Natural killer cell (primary cell): ENCODE results near the gene POLR2A. TPM values are rescaled to one million over a fixed set of nuclear protein-coding genes. Genes with fewer than 3 reads are reported as not detected.

ENCODE experiments used
- ATAC-seq, 3 donors: fragments of 150-1000 bp in 2 of 3; fragments of 200-7000 bp in 1 of 3; cut with Tn5 transposase; 1 replicate in 1 of 3; 2 replicates in 2 of 3; pipeline ENCODE4 v1.10.0; 2021; ENCODE audit warnings: mild to moderate bottlenecking in 2 of 3, moderate library complexity in 2 of 3
- DNase-seq, 2 donors: peaks; one replicate each; pipeline versions ENCODE4 v3.0.0 to v3.0.0-alpha.2; 2013 to 2021; ENCODE audit warnings: mixed read lengths in 1 of 2
- H3K27ac ChIP-seq: one replicate; pipeline ENCODE4 v1.5.1; 2013; ENCODE audit warnings: mild to moderate bottlenecking, low read length
- H3K27me3 ChIP-seq: one replicate; pipeline ENCODE4 v1.6.1; 2013; ENCODE audit warnings: low read length; ENCODE audit not compliant: control insufficient read depth, insufficient read depth
- H3K36me3 ChIP-seq: one replicate; pipeline ENCODE4 v1.6.1; 2013; ENCODE audit warnings: low read length; ENCODE audit not compliant: control insufficient read depth, insufficient read depth
- H3K4me1 ChIP-seq: one replicate; pipeline ENCODE4 v1.6.1; 2013; ENCODE audit warnings: low read length; ENCODE audit not compliant: control insufficient read depth, insufficient read depth
- H3K4me3 ChIP-seq: one replicate; pipeline ENCODE4 v1.5.1; 2013; ENCODE audit warnings: low read length
- H3K9me3 ChIP-seq: one replicate; pipeline ENCODE4 v1.6.1; 2013; ENCODE audit warnings: low read length; ENCODE audit not compliant: control insufficient read depth, insufficient read depth
- H3K27ac Mint-ChIP-seq, 2 donors: one replicate each; pipeline ENCODE4 v1.8.0; 2022; ENCODE audit warnings: mild to moderate bottlenecking in 2 of 2, mixed read lengths in 2 of 2, moderate library complexity in 1 of 2
- H3K27me3 Mint-ChIP-seq, 2 donors: one replicate each; pipeline ENCODE4 v1.8.0; 2022; ENCODE audit warnings: low read depth in 2 of 2, mixed read lengths in 2 of 2
- H3K36me3 Mint-ChIP-seq: one replicate; pipeline ENCODE4 v1.8.0; 2022; ENCODE audit warnings: mixed read lengths
- H3K4me1 Mint-ChIP-seq, 2 donors: one replicate each; pipeline ENCODE4 v1.8.0; 2022; ENCODE audit warnings: mixed read lengths in 2 of 2
- H3K4me3 Mint-ChIP-seq: one replicate; pipeline ENCODE4 v1.8.0; 2022; ENCODE audit warnings: mild to moderate bottlenecking, moderate library complexity, mixed read lengths
- H3K9me3 Mint-ChIP-seq, 2 donors: one replicate each; pipeline ENCODE4 v1.8.0; 2022; ENCODE audit warnings: mixed read lengths in 2 of 2
- CTCF ChIP-seq: fragments of 200-600 bp; IDR thresholded peaks from one replicate; pipeline ENCODE4 v1.8.0; 2022; ENCODE audit warnings: antibody characterized with exemption
- WGBS: methylation state at CpG from one replicate; pipeline ENCODE4 v1.1.7; 2013; ENCODE audit warnings: missing lambda C conversion rate; ENCODE audit not compliant: insufficient coverage; 5-methylcytosine and 5-hydroxymethylcytosine counted together
- intact Hi-C: fragments of 100-400 bp; cut with micrococcal nuclease; formaldehyde crosslinking; loops from one replicate; pipeline ENCODE4 v1.14.2; 2022
- total RNA-seq, 4 donors: library from RNA; stranded (reverse); fragments of 120-200 nt in 1 of 4; gene quantifications; one replicate each; pipeline versions ENCODE4 v1.2.3 to v1.2.4, GENCODE V29; 2013 to 2022

The POLR2A gene
- total RNA-seq, 3 donors from 2014 or later (not counting 1 experiment from before 2014, with no cell fraction given), result 515 to 879 (median 524) TPM

- Histone ChIP-seq H3K4me1 (no peaks in the 10 kb centered on the region), H3K4me3 (no peak overlapping the region), H3K27ac (no peak overlapping the region), H3K27me3 (no peaks in the 10 kb centered on the region), H3K9me3 (no peaks in the 10 kb centered on the region), H3K36me3 (peaks cover 83% of the 10 kb centered on the region)
- Mint-ChIP-seq H3K9me3 (no peaks in the 10 kb centered on the region), H3K4me1 (peaks cover 0 to 11% of the 10 kb centered on the region in 2 donors), H3K27me3 (no peaks in the 10 kb centered on the region), H3K36me3 (no peaks in the 10 kb centered on the region), H3K27ac (peak overlapping the region in 1 of 2 donors; percentile 55), H3K4me3 (no peak overlapping the region)
- ATAC-seq (no peak), DNase-seq (peak in 1 of 2 donors; percentile 14)
- TF ChIP-seq CTCF, result no peak
- intact Hi-C loops, result loop anchor here (10.0 kb wide), 1 partner anchor 175 kb away; the partner anchor contains the start of genes TP53 and WRAP53
- 98% methylated on average over 5 of the region's 5 CpGs for WGBS
Measured at GRCh38 chr17:7509937-7510336, 25.8 kb downstream of the POLR2A start.

GRCh38 chr17:7511108-7511507, 26.9 kb downstream of the POLR2A start:
- Mint-ChIP-seq H3K27ac (peak overlapping the region; percentile 54 to 55), H3K36me3 (no peaks in the 10 kb centered on the region), H3K4me1 (peaks cover 0 to 11% of the 10 kb centered on the region in 2 donors), H3K9me3 (no peaks in the 10 kb centered on the region), H3K27me3 (no peaks in the 10 kb centered on the region), H3K4me3 (no peak overlapping the region)
- Histone ChIP-seq H3K9me3 (no peaks in the 10 kb centered on the region), H3K4me1 (no peaks in the 10 kb centered on the region), H3K27ac (no peak overlapping the region), H3K4me3 (no peak overlapping the region), H3K27me3 (no peaks in the 10 kb centered on the region), H3K36me3 (peaks cover 74% of the 10 kb centered on the region)
- WGBS, result 90% methylated on average over 10 of the region's 10 CpGs
- intact Hi-C loops, result loop anchor here (10.0 kb wide), 1 partner anchor 174 kb away; the partner anchor contains the start of genes TP53 and WRAP53
- DNase-seq (peak in 1 of 2 donors; percentile 20), ATAC-seq (peak in 1 of 3 donors; percentile 11)
- TF ChIP-seq CTCF, result no peak

DNA sequence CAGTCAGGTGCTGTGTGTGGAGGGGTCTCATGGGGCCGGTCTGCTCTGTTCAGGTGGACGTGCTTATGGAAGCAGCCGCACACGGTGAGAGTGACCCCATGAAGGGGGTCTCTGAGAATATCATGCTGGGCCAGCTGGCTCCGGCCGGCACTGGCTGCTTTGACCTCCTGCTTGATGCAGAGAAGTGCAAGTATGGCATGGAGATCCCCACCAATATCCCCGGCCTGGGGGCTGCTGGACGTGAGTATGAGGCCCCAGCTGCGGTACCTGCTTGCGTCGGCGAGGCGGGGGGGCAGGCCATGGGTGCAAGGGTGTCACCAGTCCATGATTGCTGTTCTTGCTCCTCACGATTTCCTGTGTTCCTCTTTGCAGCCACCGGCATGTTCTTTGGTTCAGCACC, 27.9 kb downstream of the POLR2A start:
- no peaks in the 10 kb centered on the region for H3K27me3 Mint-ChIP-seq
- DNase-seq (peak in 1 of 2 donors; percentile 18), ATAC-seq (peak in 1 of 3 donors; percentile 9)
- intact Hi-C loops, result loop anchor here (10.0 kb wide), 1 partner anchor 173 kb away; the partner anchor contains the start of genes TP53 and WRAP53
- H3K4me3 ChIP-seq, result no peak overlapping the region
- no peak overlapping the region for H3K4me3 Mint-ChIP-seq
- H3K27ac ChIP-seq, result no peak overlapping the region
- no peaks in the 10 kb centered on the region for H3K36me3 Mint-ChIP-seq
- peak overlapping the region in 1 of 2 donors; percentile 55 for H3K27ac Mint-ChIP-seq
- peaks cover 68% of the 10 kb centered on the region for H3K36me3 ChIP-seq
- no peaks in the 10 kb centered on the region for H3K4me1 ChIP-seq
- no peaks in the 10 kb centered on the region for H3K9me3 ChIP-seq
- H3K27me3 ChIP-seq, result no peaks in the 10 kb centered on the region
- H3K9me3 Mint-ChIP-seq, result no peaks in the 10 kb centered on the region
- 97% methylated on average over 15 of the region's 15 CpGs for WGBS
- no peak for TF ChIP-seq CTCF
- peaks cover 0 to 11% of the 10 kb centered on the region in 2 donors for H3K4me1 Mint-ChIP-seq
